Tibial artery (tissue), 4 donors: ENCODE data around the gene CHD9.
A peak's percentile ranks its signal among the peaks of the same experiment; 100 is the strongest.

Source experiments
- DNase-seq, 2 donors: peaks; one replicate each; pipeline ENCODE4 v3.0.0-alpha.2; 2019
- H3K27ac ChIP-seq, 2 donors: fragments of 200-600 bp; sonication (generic) in 1 of 2; 1 replicate in 1 of 2; 2 replicates in 1 of 2; pipeline ENCODE4 v1.5.1; 2018 to 2019; ENCODE audit warnings: mild to moderate bottlenecking in 1 of 2
- H3K27me3 ChIP-seq, 2 donors: fragments of 200-600 bp; sonication (generic) in 1 of 2; one replicate each; pipeline versions ENCODE4 v1.5.1 to v1.6.0; 2016 to 2019
- H3K36me3 ChIP-seq, 3 donors: fragments of 200-600 bp; sonication (generic) in 2 of 3; one replicate each; pipeline ENCODE4 v1.5.1; 2016 to 2019; ENCODE audit warnings: mild to moderate bottlenecking in 2 of 3
- H3K4me1 ChIP-seq, 4 donors: fragments of 200-600 bp; sonication (generic) in 2 of 4; 1 replicate in 3 of 4; 2 replicates in 1 of 4; pipeline ENCODE4 v1.5.1; 2016 to 2019
- H3K4me3 ChIP-seq, 2 donors: fragments of 200-600 bp; sonication (generic) in 1 of 2; 1 replicate in 1 of 2; 2 replicates in 1 of 2; pipeline ENCODE4 v1.5.1; 2018 to 2019; ENCODE audit warnings: mild to moderate bottlenecking in 2 of 2
- H3K9me3 ChIP-seq, 3 donors: fragments of 200-600 bp; sonication (generic) in 1 of 3; one replicate each; pipeline ENCODE4 v1.5.1; 2016 to 2019
- CTCF ChIP-seq, 2 experiments: fragments of 200-600 bp in 1 of 2; fragments of 450-650 bp in 1 of 2; IDR thresholded peaks; one replicate each; pipeline ENCODE4 v1.5.1; 2017 to 2019; ENCODE audit warnings: antibody characterized with exemption in 2 of 2, mild to moderate bottlenecking in 1 of 2, moderate library complexity in 1 of 2
- intact Hi-C: fragments of 100-400 bp; cut with DNase I; formaldehyde crosslinking; loops from one replicate; pipeline ENCODE4 v1.15.0; 2023; ENCODE audit warnings: low total_unique reads

CHD9 gene

GRCh38 chr16:53022374-53022773 is 32.4 kb upstream of the CHD9 start:
- no peak overlapping the region for H3K4me3 ChIP-seq
- H3K4me1 ChIP-seq, result no peaks in the 10 kb centered on the region
- H3K27ac ChIP-seq, result no peak overlapping the region
- H3K27me3 ChIP-seq, result no peaks in the 10 kb centered on the region
- H3K36me3 ChIP-seq, result no peaks in the 10 kb centered on the region
- peak; percentile 26 to 34 for TF ChIP-seq CTCF (IDR thresholded peaks at IDR 0.05)
- DNase-seq, result no peak
- no peaks in the 10 kb centered on the region for H3K9me3 ChIP-seq
- intact Hi-C loops, result no loop called here

DNA sequence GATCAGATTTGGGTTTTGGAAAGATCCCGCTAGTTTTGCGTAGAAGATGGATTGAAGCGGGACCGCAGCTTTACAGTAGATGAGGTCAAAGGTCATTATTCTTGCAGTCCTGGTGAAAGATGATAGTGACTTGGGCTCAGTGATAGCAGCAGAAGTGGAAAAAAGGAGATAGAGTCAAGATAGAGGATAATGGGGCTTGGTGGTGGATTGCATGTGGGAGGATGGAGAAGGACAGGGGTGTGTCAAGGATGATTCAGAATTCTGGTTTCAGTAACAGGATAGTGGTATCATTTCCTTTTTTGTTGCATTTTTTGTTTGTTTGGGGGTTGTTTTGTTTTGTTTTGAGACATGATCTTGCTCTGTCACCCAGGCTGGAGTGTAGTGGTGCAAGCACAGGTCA is 30.7 kb upstream of the CHD9 start:
- Histone ChIP-seq H3K27ac (no peak overlapping the region), H3K9me3 (no peaks in the 10 kb centered on the region), H3K4me3 (no peak overlapping the region), H3K36me3 (no peaks in the 10 kb centered on the region), H3K4me1 (no peaks in the 10 kb centered on the region), H3K27me3 (no peaks in the 10 kb centered on the region)
- TF ChIP-seq CTCF (IDR thresholded peaks at IDR 0.05), result no peak
- intact Hi-C loops, result no loop called here
- no peak for DNase-seq

DNA sequence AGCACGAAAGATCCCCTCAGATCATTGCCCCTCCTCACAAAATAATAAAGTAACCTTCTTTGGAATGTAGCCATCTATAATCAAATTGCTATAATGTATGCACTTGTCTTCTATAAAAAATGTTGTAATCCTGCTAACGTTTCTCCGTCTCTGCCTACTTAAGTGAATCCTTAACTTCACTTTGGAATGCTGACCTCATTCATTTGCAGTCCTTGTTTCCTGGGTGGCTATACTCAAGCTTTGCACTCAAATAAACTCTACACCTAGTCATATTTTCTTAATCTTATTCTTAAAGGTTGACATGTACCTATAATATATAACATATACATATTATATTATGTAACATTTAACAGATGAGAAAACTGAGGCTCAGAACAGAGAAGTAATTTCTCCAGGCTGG is 24.8 kb upstream of the CHD9 start:
- Histone ChIP-seq H3K27me3 (no peaks in the 10 kb centered on the region), H3K4me1 (no peaks in the 10 kb centered on the region), H3K4me3 (no peak overlapping the region), H3K9me3 (no peaks in the 10 kb centered on the region), H3K36me3 (no peaks in the 10 kb centered on the region), H3K27ac (no peak overlapping the region)
- intact Hi-C loops, result no loop called here
- DNase-seq, result no peak
- no peak for TF ChIP-seq CTCF (IDR thresholded peaks at IDR 0.05)

GRCh38 chr16:53031323-53031942 is 23.4 kb upstream of the CHD9 start:
- DNase-seq, result no peak
- Histone ChIP-seq H3K4me1 (no peaks in the 10 kb centered on the region), H3K4me3 (no peak overlapping the region), H3K27me3 (peaks cover 0 to 3% of the 10 kb centered on the region in 2 donors), H3K36me3 (no peaks in the 10 kb centered on the region), H3K27ac (no peak overlapping the region), H3K9me3 (no peaks in the 10 kb centered on the region)
- no peak for TF ChIP-seq CTCF (IDR thresholded peaks at IDR 0.05)
- intact Hi-C loops, result no loop called here

GRCh38 chr16:53034306-53034705 is 20.5 kb upstream of the CHD9 start:
- H3K4me3 ChIP-seq, result no peak overlapping the region
- no peak for TF ChIP-seq CTCF (IDR thresholded peaks at IDR 0.05)
- H3K36me3 ChIP-seq, result no peaks in the 10 kb centered on the region
- H3K27me3 ChIP-seq, result peaks cover 0 to 6% of the 10 kb centered on the region in 2 donors
- no peaks in the 10 kb centered on the region for H3K9me3 ChIP-seq
- intact Hi-C loops, result no loop called here
- DNase-seq, result no peak
- no peaks in the 10 kb centered on the region for H3K4me1 ChIP-seq
- no peak overlapping the region for H3K27ac ChIP-seq
